K562 (cell line): ENCODE results near the gene RSRC1. TPM values are rescaled to one million over a fixed set of nuclear protein-coding genes. Genes with fewer than 3 reads are reported as not detected.

ENCODE experiments used
- ATAC-seq: fragments of 200-7000 bp; cut with Tn5 transposase; 3 replicates; pipeline ENCODE4 v1.9.1; 2020; ENCODE audit warnings: moderate library complexity
- BruUV-seq: library from RNA; stranded (reverse); fragments of 400-500 nt; replicated peaks from 2 replicates; lab custom pipeline; 2021; lab: Mats Ljungman, UMichigan
- CTCF ChIA-PET: fragments of 300-600 bp; formaldehyde crosslinking; extraction: SDS; loops from one replicate; lab custom pipeline; 2021; ENCODE audit warnings: low intra/inter-chr PET ratio; lab: Yijun Ruan, JAX
- POLR2A ChIA-PET: fragments of 300-600, 350-650 bp; sonication (Branson Sonifier 250); formaldehyde crosslinking; extraction: SDS; loops from one replicate; lab custom pipeline; 2021; ENCODE audit warnings: antibody characterized with exemption, inconsistent platforms; lab: Yijun Ruan, JAX
- DNase-seq, 4 experiments: peaks; one replicate each; pipeline versions ENCODE4 v3.0.0 to v3.0.0-alpha.2; 2011 to 2018; ENCODE audit warnings: low spot score in 3 of 4, mixed read lengths in 3 of 4; ENCODE audit errors: extremely low read depth in 1 of 4
- FAIRE-seq: peaks from 2 replicates; lab custom pipeline; 2011; peaks lifted over from hg19 to GRCh38; lab: Jason Lieb, UNC
- H2AFZ ChIP-seq: 2 replicates; pipeline ENCODE4 v1.6.0; 2011; ENCODE audit warnings: low read depth, low read length, control low read depth, inconsistent platforms
- H3K27ac ChIP-seq: fragments of 200-600 bp; 3 replicates; pipeline ENCODE4 v1.8.0; 2011; ENCODE audit warnings: low read depth, mild to moderate bottlenecking, control low read depth, inconsistent platforms, low read length, moderate library complexity, mixed read lengths; ENCODE audit errors: extremely low read depth
- H3K27me3 ChIP-seq, 2 experiments: fragments of 300-600 bp in 1 of 2; 2 replicates in 1 of 2; 3 replicates in 1 of 2; pipeline versions ENCODE4 v1.6.0 to v1.8.0; 2011; ENCODE audit warnings: inconsistent platforms in 2 of 2, low read length in 2 of 2, mild to moderate bottlenecking in 1 of 2, mixed read lengths in 1 of 2, moderate library complexity in 1 of 2; ENCODE audit not compliant: control insufficient read depth in 2 of 2, insufficient read depth in 2 of 2
- H3K36me3 ChIP-seq: fragments of 300-600 bp; 3 replicates; pipeline ENCODE4 v1.8.0; 2011; ENCODE audit warnings: mild to moderate bottlenecking, low read length, inconsistent platforms; ENCODE audit not compliant: control insufficient read depth, insufficient read depth
- H3K4me1 ChIP-seq, 2 experiments: fragments of 200-600 bp in 1 of 2; replicated peaks in 1 of 2; 2 replicates in 1 of 2; 3 replicates in 1 of 2; pipeline versions ENCODE4 v1.5.1 to v1.8.0; 2011; ENCODE audit warnings: inconsistent platforms in 2 of 2, low read length in 2 of 2, mild to moderate bottlenecking in 1 of 2, mixed read lengths in 1 of 2, moderate library complexity in 1 of 2; ENCODE audit not compliant: control insufficient read depth in 2 of 2, insufficient read depth in 2 of 2
- H3K4me2 ChIP-seq: 2 replicates; pipeline ENCODE4 v1.6.1; 2011; ENCODE audit warnings: low read length, control low read depth, inconsistent platforms, mixed read lengths; ENCODE audit not compliant: insufficient read depth
- H3K4me3 ChIP-seq: fragments of 200-600 bp; sonication (generic), shearing (Covaris generic); 2 replicates; pipeline ENCODE4 v1.5.1; 2016; ENCODE audit warnings: control low read depth, inconsistent platforms
- H3K79me2 ChIP-seq: fragments of 200-600 bp; 3 replicates; pipeline ENCODE4 v1.8.0; 2011; ENCODE audit warnings: low read length, inconsistent platforms; ENCODE audit not compliant: control insufficient read depth, insufficient read depth
- H3K9ac ChIP-seq, 2 experiments: 2 replicates each; pipeline versions ENCODE4 v1.6.0 to v1.6.1; 2011; ENCODE audit warnings: low read depth in 2 of 2, low read length in 2 of 2, control low read depth in 1 of 2, inconsistent platforms in 1 of 2, mild to moderate bottlenecking in 1 of 2, mixed read lengths in 1 of 2; ENCODE audit not compliant: insufficient read depth in 1 of 2
- H3K9me1 ChIP-seq: one replicate; pipeline ENCODE4 v1.6.0; 2011; ENCODE audit warnings: inconsistent platforms, mild to moderate bottlenecking, low read length, moderate library complexity; ENCODE audit not compliant: control insufficient read depth, insufficient read depth
- H3K9me3 ChIP-seq: replicated peaks from 2 replicates; pipeline ENCODE4 v1.5.1; 2011; ENCODE audit warnings: low read depth, low read length, inconsistent platforms; ENCODE audit not compliant: control insufficient read depth, insufficient read depth
- H4K20me1 ChIP-seq: replicated peaks from 2 replicates; pipeline ENCODE4 v1.6.1; 2011; ENCODE audit warnings: low read length, inconsistent platforms, mixed read lengths; ENCODE audit not compliant: control insufficient read depth, insufficient read depth
- C11orf30 ChIP-seq: fragments of 450-650 bp; IDR thresholded peaks from 2 replicates; pipeline ENCODE4 v1.6.1; 2016; ENCODE audit warnings: low read depth, mild to moderate bottlenecking
- DACH1 ChIP-seq: fragments of 450-650 bp; IDR thresholded peaks from 2 replicates; pipeline ENCODE4 v1.6.1; 2018; ENCODE audit not compliant: partially characterized antibody
- HMGN3 ChIP-seq: IDR thresholded peaks from 2 replicates; pipeline ENCODE4 v1.6.1; 2011; ENCODE audit warnings: borderline replicate concordance, low read depth, mild to moderate bottlenecking, mixed read lengths, low read length; ENCODE audit not compliant: insufficient read length; ENCODE audit errors: extremely low read depth
- JUND ChIP-seq, 2 experiments: IDR thresholded peaks; 2 replicates in 1 of 2; 3 replicates in 1 of 2; pipeline ENCODE4 v1.6.1; 2011; ENCODE audit warnings: borderline replicate concordance in 2 of 2, low read depth in 2 of 2, low read length in 2 of 2, improper control_type of control experiment in 1 of 2, missing biosample characterization in 1 of 2, missing genetic modification characterization in 1 of 2, missing genetic modification reagents in 1 of 2
- NFIC ChIP-seq: fragments of 450-650 bp; IDR thresholded peaks from 2 replicates; pipeline ENCODE4 v1.6.1; 2017; ENCODE audit warnings: mild to moderate bottlenecking, inconsistent platforms
- SMARCC2 ChIP-seq: fragments of 450-650 bp; IDR thresholded peaks from 2 replicates; pipeline ENCODE4 v1.6.1; 2017; ENCODE audit warnings: antibody characterized with exemption, moderate library complexity, mild to moderate bottlenecking, low read depth
- ZNF197 ChIP-seq: fragments of 200-800 bp; sonication (Bioruptor generic); IDR thresholded peaks from 2 replicates; pipeline ENCODE4 v1.6.1; 2016; ENCODE audit warnings: low read depth, missing genetic modification characterization, missing compliant biosample characterization
- WGBS: fragments of 100-300 bp; shearing (Covaris generic); methylation state at CpG from one replicate; pipeline ENCODE4 v1.1.6; 2016; ENCODE audit warnings: low coverage, mixed read lengths; ENCODE audit not compliant: insufficient coverage; ENCODE audit errors: missing lambda C conversion rate; 5-methylcytosine and 5-hydroxymethylcytosine counted together
- in situ Hi-C: fragments of 300-500 bp; cut with MboI; formaldehyde crosslinking; loops from 4 replicates; pipeline ENCODE4 v1.15.0; 2018; ENCODE audit warnings: inconsistent platforms, mixed read lengths
- intact Hi-C: fragments of 100-400 bp; cut with micrococcal nuclease; formaldehyde crosslinking; loops from 2 replicates; pipeline ENCODE4 v1.14.2; 2022
- polyA plus RNA-seq, 8 experiments: library from polyadenylated mRNA; depleted of rRNA in 4 of 8; stranded (reverse) in 5 of 8; unstranded in 3 of 8; fragments of >200 nt; fragmentation: Nextera tagmentation in 2 of 8; fragmentation: Illumina TruSeq in 1 of 8; extraction: Ambion mirVana in 2 of 8; extraction: Trizol in 1 of 8; gene quantifications; 2 replicates each; pipeline versions ENCODE4 v1.2.1 to v1.2.3, GENCODE V29; 2011 to 2014; ENCODE audit warnings: inconsistent platforms in 1 of 8, missing spikeins in 1 of 8
- total RNA-seq, 7 experiments: library from RNA; depleted of rRNA in 6 of 7; stranded (reverse); fragments of >200 nt in 6 of 7; fragmentation: Illumina TruSeq in 2 of 7; extraction: Trizol in 2 of 7; gene quantifications; 2 replicates each; pipeline versions ENCODE4 v1.2.1 to v1.2.3, GENCODE V29; 2011 to 2021; ENCODE audit warnings: low replicate concordance in 1 of 7
- TF ChIP-seq, protein P1 (sequence below): sonication (generic); formaldehyde crosslinking; IDR thresholded peaks from 2 replicates; pipeline ENCODE4 v1.8.0; 2022; ENCODE audit warnings: mild to moderate bottlenecking, missing genetic modification reagents

Gene RSRC1
- total and polyA plus RNA-seq, 9 of the 15 experiments (the other 6 are each of a cell fraction or from before 2014, with no cell fraction given) = 19.3 to 128 (median 75.5) TPM

DNA sequence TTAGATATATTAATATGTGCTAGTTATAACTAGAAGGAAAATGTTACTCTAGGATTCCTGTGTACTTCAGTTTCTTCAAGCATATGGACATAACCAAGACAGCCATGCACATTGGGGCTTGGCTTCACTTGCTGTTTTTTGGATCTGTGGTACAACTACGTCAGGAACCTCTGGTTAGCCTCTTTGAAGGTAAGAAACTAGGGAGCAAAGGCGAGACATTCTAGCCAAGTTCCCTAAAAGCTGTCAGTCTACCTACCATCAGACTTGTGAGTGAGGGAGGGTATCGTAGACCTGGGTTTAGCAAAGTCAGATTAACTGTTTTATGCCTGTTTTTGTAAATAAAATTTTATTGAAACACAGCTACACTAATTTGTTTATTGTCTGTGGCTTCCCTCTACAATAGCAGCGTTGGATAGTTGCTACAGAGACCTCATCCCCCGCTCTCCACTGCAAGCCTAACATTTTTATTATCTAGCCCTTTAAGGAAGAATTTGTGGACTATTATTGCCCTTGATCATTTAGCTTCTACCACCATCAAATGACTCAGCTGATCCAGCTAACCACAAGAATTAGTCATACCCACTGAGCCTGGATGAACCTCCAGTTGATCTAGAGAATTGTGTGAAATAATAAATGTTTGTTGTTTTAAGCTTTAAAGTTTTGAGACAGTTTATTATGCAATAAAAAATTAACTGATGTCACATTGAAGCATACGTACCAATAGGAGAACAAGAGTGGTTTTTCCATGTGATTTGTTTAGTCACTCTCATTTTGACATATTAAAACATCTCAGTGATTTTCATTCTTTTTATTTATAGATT, 58.1 kb downstream of the RSRC1 start (continued):
- peak; percentile 96 for TF ChIP-seq JUND (IDR thresholded peaks at IDR 0.05; ENCODE audit: borderline replicate concordance, low read depth, low read length)
- TF ChIP-seq JUND (tag; IDR thresholded peaks at IDR 0.05; ENCODE audit: borderline replicate concordance, low read depth, low read length) = peak; percentile 92; the same call in 2 of the 3 replicates
- TF ChIP-seq, protein P1, sequence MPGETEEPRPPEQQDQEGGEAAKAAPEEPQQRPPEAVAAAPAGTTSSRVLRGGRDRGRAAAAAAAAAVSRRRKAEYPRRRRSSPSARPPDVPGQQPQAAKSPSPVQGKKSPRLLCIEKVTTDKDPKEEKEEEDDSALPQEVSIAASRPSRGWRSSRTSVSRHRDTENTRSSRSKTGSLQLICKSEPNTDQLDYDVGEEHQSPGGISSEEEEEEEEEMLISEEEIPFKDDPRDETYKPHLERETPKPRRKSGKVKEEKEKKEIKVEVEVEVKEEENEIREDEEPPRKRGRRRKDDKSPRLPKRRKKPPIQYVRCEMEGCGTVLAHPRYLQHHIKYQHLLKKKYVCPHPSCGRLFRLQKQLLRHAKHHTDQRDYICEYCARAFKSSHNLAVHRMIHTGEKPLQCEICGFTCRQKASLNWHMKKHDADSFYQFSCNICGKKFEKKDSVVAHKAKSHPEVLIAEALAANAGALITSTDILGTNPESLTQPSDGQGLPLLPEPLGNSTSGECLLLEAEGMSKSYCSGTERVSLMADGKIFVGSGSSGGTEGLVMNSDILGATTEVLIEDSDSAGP (CRISPR knock-in tag) = peak; percentile 66; the same call in 1 of the 2 replicates
- peak; percentile 85 for TF ChIP-seq SMARCC2
- TF ChIP-seq DACH1 = peak; percentile 45
- TF ChIP-seq C11orf30 = peak; percentile 85
- no peak for TF ChIP-seq HMGN3

DNA sequence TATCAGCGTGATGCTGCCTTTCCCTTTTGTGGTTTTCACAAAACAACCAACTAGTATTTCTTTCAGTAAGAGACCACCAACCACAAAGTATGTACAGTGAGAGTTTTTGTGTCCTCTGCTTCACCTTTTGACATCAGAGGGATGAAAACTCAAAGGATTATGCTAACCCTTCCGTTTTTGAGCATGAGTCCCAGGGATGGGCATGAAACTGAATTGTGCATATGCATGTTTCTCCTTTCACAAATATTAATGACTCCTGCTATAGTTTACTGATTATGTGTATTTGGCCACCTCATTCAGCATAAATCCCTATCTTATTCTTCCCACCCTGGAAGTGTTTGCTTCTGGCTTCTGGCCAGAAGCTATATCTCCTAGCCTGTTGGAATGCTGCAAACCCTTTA, 59.2 kb downstream of the RSRC1 start:
- Histone ChIP-seq H3K36me3 (peaks cover 2% of the 10 kb centered on the region; the same call in 2 of the 3 replicates), H3K9me1 (no peaks in the 10 kb centered on the region), H3K4me1 (peaks cover 4 to 17% of the 10 kb centered on the region in 2 experiments; a peak in 3 of 5 replicates), H4K20me1 (no peaks in the 10 kb centered on the region), H3K4me2 (0 out of 2 replicates have a peak overlapping the region, but pooled peaks have one; percentile 9), H3K79me2 (peaks cover 5% of the 10 kb centered on the region; the same call in 1 of the 3 replicates), H2AFZ (no peak overlapping the region), H3K9me3 (no peaks in the 10 kb centered on the region), H3K9ac (no peak overlapping the region), H3K4me3 (no peak overlapping the region), H3K27ac (no peak overlapping the region), H3K27me3 (no peaks in the 10 kb centered on the region)
- BruUV-seq = no TSS peak
- CTCF ChIA-PET = no interaction called here
- POLR2A ChIA-PET = interaction anchor here (0.7 to 0.9 kb wide), 2 partner anchors 17 to 149 kb away, joined by 3 read pairs; no protein-coding TSS in a partner anchor
- ATAC-seq (no peak; the same call in 2 of the 3 replicates), DNase-seq (peak in 1 of 4 experiments; percentile 8), FAIRE-seq (no peak)
- TF ChIP-seq ZNF197 (CRISPR knock-in tag) (no peak), NFIC (peak; percentile 76)
- intact Hi-C loops = no loop called here
- WGBS = 30% methylated on average over 2 of the region's 2 CpGs
- in situ Hi-C loops = no loop called here
